ENCODE measurements around the gene CNBD2. TPM values are rescaled to one million over a fixed set of nuclear protein-coding genes. Genes with fewer than 3 reads are reported as not detected.
"Not testable (repeated sequence)": the region's sequence is repeated elsewhere in the genome, so short reads cannot be mapped to it uniquely, and the experiment has no call there.

The CNBD2 gene
- total RNA-seq, 1 experiment from 2014 or later, result 3.8 TPM

GRCh38 chr20:35956616-35957015 lies 11.8 kb upstream of the CNBD2 start (continued):
- TF ChIP-seq CDX4 (CRISPR knock-in tag; IDR thresholded peaks at IDR 0.05; ENCODE audit: borderline replicate concordance) (no peak), MAX (CRISPR knock-in tag; IDR thresholded peaks at IDR 0.05) (no peak), TP53 (CRISPR knock-in tag; IDR thresholded peaks at IDR 0.05) (no peak), PRRX2 (CRISPR knock-in tag; IDR thresholded peaks at IDR 0.05) (no peak), OVOL2 (CRISPR knock-in tag; IDR thresholded peaks at IDR 0.05; ENCODE audit: borderline replicate concordance) (no peak), NFYB (CRISPR knock-in tag; conservative IDR thresholded peaks at IDR 0.05; ENCODE audit: low read depth) (no peak), TEAD4 (CRISPR knock-in tag; IDR thresholded peaks at IDR 0.05) (no peak), RORB (CRISPR knock-in tag; IDR thresholded peaks at IDR 0.05) (no peak)

- POLR2A ChIA-PET; CTCF ChIA-PET; DNase-seq (ENCODE audit: low spot score): not testable (repeated sequence)
Observed at GRCh38 chr20:35959291-35959690, 9.1 kb upstream of the CNBD2 start.

GRCh38 chr20:35963878-35964277 lies 4.5 kb upstream of the CNBD2 start:
- ATAC-seq (no peak), DNase-seq (ENCODE audit: low spot score) (no peak)
- ChIA-PET CTCF (interaction anchor here (0.6 to 2.3 kb wide), 2 partner anchors 10 to 188 kb away, joined by 3 to 8 read pairs; partner anchors contain the start of gene SCAND1), POLR2A (no interaction called here)
- Mint-ChIP-seq H3K27ac (no peak overlapping the region), H3K36me3 (no peaks in the 10 kb centered on the region; the same call in 1 of the 2 replicates), H3K9me3 (peaks cover 8% of the 10 kb centered on the region), H3K4me1 (peaks cover 13% of the 10 kb centered on the region), H3K27me3 (ENCODE audit: low read depth) (peaks cover 10% of the 10 kb centered on the region), H3K4me3 (no peak overlapping the region)
- TF ChIP-seq GRHL2 (CRISPR knock-in tag; IDR thresholded peaks at IDR 0.05; ENCODE audit: insufficient replicate concordance, severe bottlenecking), result no peak
- no peak for TF ChIP-seq ATF6 (CRISPR knock-in tag; IDR thresholded peaks at IDR 0.05)
- no peak for TF ChIP-seq USF2 (CRISPR knock-in tag; IDR thresholded peaks at IDR 0.05)
- no peak for TF ChIP-seq E2F5 (CRISPR knock-in tag; IDR thresholded peaks at IDR 0.05)
- no peak for TF ChIP-seq ZSCAN18 (CRISPR knock-in tag; IDR thresholded peaks at IDR 0.05)
- no peak for TF ChIP-seq MYBL2 (CRISPR knock-in tag; IDR thresholded peaks at IDR 0.05)

More at GRCh38 chr20:35959291-35959690, 9.1 kb upstream of the CNBD2 start:
- ATAC-seq; H3K4me1 Mint-ChIP-seq; H3K4me3 Mint-ChIP-seq; H3K9me3 Mint-ChIP-seq; H3K27me3 Mint-ChIP-seq (ENCODE audit: low read depth); H3K27ac Mint-ChIP-seq; H3K36me3 Mint-ChIP-seq: not testable (repeated sequence)

GRCh38 chr20:35968930-35969329 lies 540 bp downstream of the CNBD2 start:
- Mint-ChIP-seq H3K9me3 (peaks cover 11% of the 10 kb centered on the region), H3K27ac (no peak overlapping the region), H3K27me3 (ENCODE audit: low read depth) (no peaks in the 10 kb centered on the region; the same call in 1 of the 2 replicates), H3K36me3 (no peaks in the 10 kb centered on the region), H3K4me3 (no peak overlapping the region), H3K4me1 (peaks cover 11% of the 10 kb centered on the region)
- ATAC-seq (no peak), DNase-seq (ENCODE audit: low spot score) (no peak)
- CTCF ChIA-PET, result interaction anchor here (1.0 to 3.1 kb wide), 4 partner anchors 15 to 234 kb away, joined by 4 to 27 read pairs (median 14); partner anchors contain the start of gene SCAND1
- TF ChIP-seq CREB1 (CRISPR knock-in tag; IDR thresholded peaks at IDR 0.05) (no peak), JUN (CRISPR knock-in tag; IDR thresholded peaks at IDR 0.05) (no peak), KAT7 (CRISPR knock-in tag; IDR thresholded peaks at IDR 0.05; ENCODE audit: borderline replicate concordance) (no peak), EMX1 (CRISPR knock-in tag; IDR thresholded peaks at IDR 0.05) (no peak), MAX (CRISPR knock-in tag; IDR thresholded peaks at IDR 0.05) (no peak), IRF2 (CRISPR knock-in tag; IDR thresholded peaks at IDR 0.05; ENCODE audit: borderline replicate concordance, low read depth) (no peak)
- POLR2A ChIA-PET, result interaction anchor here (2.0 kb wide), 1 partner anchor 15 kb away, joined by 8 read pairs; the partner anchor contains the start of gene SCAND1

Measured in WTC11 (cell line).